SJCRH30 (cell line): Measurements from ENCODE around the gene EVX1. TPM values are rescaled to one million over a fixed set of nuclear protein-coding genes. Genes with fewer than 3 reads are reported as not detected.

ENCODE experiments used
- DNase-seq, 2 experiments: peaks; one replicate each; pipeline ENCODE4 v3.0.0-alpha.2; 2015 to 2020
- H3K27ac ChIP-seq: fragments of 250-450 bp; sonication (Bioruptor Pico); 2 replicates; pipeline ENCODE4 v1.5.1; 2020; ENCODE audit warnings: mild to moderate bottlenecking, moderate library complexity
- H3K27me3 ChIP-seq: fragments of 250-450 bp; sonication (Bioruptor Pico); 2 replicates; pipeline ENCODE4 v1.5.1; 2020; ENCODE audit warnings: mild to moderate bottlenecking, moderate library complexity
- H3K36me3 ChIP-seq: fragments of 250-450 bp; sonication (Bioruptor Pico); 2 replicates; pipeline ENCODE4 v1.5.1; 2020; ENCODE audit warnings: mild to moderate bottlenecking, moderate library complexity
- H3K4me1 ChIP-seq: fragments of 250-450 bp; sonication (Bioruptor Pico); 2 replicates; pipeline ENCODE4 v1.5.1; 2020; ENCODE audit warnings: mild to moderate bottlenecking, moderate library complexity
- H3K4me3 ChIP-seq: fragments of 250-450 bp; sonication (Bioruptor Pico); 2 replicates; pipeline ENCODE4 v1.5.1; 2020; ENCODE audit warnings: mild to moderate bottlenecking, moderate library complexity
- H3K9me3 ChIP-seq: fragments of 250-450 bp; sonication (Bioruptor Pico); replicated peaks from 2 replicates; pipeline ENCODE4 v1.5.1; 2020; ENCODE audit warnings: mild to moderate bottlenecking, moderate library complexity
- total RNA-seq: library from RNA; depleted of rRNA; stranded (reverse); fragments of >200 nt; shearing (Covaris generic); gene quantifications from 2 replicates; pipeline ENCODE4 v1.2.3, GENCODE V29; 2014

EVX1 gene
- total RNA-seq, 1 experiment from 2014 or later, result not detected

DNA sequence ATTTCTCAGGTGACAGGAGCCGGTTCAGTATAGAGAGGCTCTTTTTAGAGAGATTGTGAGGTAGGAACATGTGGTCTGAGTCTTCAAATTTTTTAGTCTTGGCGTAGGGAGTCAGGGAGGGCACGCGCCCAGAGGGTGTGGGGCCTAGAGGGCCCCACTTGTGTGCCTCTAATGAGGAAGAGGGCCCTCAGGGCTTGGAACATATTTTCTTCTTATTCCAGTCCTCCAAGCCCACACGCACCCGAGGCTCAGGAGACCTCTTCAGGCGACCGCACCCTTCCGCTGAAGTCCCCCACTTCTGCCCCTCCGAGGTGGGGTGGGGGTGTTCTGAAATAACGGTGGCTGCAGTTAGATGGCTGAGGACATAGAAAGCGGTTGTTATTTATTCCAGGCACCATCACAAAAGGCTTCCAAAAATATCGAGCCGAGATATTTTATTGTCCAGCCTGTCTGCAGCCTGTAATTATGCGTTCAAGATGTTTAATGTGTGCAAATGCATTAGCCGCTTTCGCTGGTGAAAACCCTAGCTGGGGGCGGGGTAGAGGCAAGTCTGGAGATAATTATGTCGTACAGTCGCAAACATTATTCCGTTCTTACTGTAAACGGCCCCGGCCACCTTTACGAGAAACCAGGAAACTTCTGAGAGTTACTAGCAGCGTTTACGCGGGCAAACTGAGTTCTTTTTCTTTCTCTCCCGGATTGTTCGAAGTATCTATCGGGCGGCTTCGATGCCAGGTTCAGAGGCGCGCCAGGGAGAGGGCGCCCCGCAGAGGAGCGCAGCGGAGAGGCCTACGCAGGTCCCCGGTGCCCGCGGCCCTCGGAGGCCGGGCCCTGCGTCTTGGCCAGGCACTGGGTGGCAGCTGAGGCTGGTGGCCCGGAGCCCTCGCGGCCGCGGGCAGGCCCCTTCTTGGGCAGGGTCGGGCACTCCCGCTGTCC lies 29.8 kb upstream of the EVX1 start:
- no peak for DNase-seq
- H3K4me1 ChIP-seq, result no peaks in the 10 kb centered on the region
- no peak overlapping the region for H3K4me3 ChIP-seq
- H3K36me3 ChIP-seq, result no peaks in the 10 kb centered on the region
- no peaks in the 10 kb centered on the region for H3K9me3 ChIP-seq
- H3K27me3 ChIP-seq, result no peaks in the 10 kb centered on the region; the same call in none of the 2 replicates
- no peak overlapping the region for H3K27ac ChIP-seq

DNA sequence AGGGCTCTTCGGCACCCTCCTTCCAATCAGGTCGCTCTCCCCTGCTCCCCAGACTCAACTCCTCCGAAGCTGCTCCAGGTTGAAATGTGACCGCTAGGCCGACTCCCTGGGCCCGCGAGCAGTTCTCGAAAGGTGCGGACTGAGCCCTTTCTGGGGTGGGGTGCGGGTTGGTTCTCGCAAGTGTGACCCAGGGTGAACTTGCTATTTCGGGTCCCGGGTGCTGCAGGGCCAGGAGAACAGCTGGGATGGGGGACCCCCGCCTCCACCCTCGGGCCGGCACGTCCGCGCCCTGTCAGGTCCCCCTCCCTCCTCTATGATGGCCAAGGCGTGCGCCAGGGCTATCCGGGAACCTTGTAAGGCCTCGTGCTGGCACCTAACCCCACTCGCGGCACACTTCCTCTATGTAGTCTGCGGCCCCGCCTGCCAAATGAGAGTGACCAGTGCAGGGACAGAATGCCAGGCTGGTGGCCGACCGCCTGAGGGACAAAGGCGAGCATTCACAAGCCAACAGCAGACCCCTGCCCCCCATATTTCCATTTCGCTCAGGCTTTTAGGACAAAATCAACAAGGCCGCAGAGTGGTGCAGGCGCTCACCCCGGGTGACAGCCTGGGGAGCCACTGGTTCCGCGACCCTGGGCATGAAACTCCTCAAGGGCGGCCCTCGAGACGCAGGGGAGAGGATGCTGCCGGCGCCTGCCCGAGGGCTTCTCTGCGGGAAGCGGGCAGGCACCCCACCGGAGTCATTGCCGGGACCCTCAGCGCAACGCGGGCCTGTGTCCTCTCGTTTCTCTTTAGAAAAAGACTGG lies 29.0 kb upstream of the EVX1 start:
- no peaks in the 10 kb centered on the region; the same call in none of the 2 replicates for H3K27me3 ChIP-seq
- no peaks in the 10 kb centered on the region for H3K4me1 ChIP-seq
- H3K4me3 ChIP-seq, result no peak overlapping the region
- no peak overlapping the region for H3K27ac ChIP-seq
- no peaks in the 10 kb centered on the region for H3K36me3 ChIP-seq
- no peaks in the 10 kb centered on the region for H3K9me3 ChIP-seq
- DNase-seq, result no peak

DNA sequence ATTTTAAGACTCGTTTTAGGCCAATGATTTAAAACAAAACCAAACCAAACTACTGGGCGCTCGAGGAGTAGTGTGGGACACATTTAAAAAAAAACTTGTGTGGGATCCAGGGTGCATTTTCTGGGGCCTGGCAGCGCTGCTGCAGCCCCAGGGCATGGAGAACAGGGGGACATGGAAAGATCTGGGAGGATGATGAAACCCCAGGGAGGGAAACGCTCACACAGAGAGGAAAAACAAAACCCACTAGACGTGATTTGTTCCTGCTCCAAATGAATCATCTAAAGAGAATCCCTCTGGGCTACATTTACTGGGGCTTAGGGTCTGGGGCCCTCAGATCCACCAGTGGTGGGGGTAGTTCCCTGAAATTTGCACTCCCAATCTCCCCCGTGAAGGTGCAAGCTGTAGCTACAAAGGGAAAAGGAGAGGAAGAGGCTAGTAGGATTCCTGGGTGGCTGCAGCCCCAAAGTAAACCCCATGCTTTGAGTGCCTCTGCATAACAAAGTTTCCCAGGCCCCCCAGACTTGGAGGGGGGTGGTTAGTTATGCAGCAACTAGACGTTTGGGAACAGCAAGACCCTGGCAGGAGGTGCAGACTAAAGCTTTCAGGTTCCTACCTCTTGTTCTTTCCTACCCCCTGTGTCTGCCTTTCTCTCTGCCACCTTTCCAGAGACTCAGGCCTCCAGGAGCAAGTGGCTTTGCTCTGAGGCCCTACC lies 28.2 kb upstream of the EVX1 start:
- Histone ChIP-seq H3K4me3 (no peak overlapping the region), H3K36me3 (no peaks in the 10 kb centered on the region), H3K9me3 (no peaks in the 10 kb centered on the region), H3K27me3 (no peaks in the 10 kb centered on the region; the same call in none of the 2 replicates), H3K4me1 (no peaks in the 10 kb centered on the region), H3K27ac (no peak overlapping the region)
- DNase-seq, result no peak

DNA sequence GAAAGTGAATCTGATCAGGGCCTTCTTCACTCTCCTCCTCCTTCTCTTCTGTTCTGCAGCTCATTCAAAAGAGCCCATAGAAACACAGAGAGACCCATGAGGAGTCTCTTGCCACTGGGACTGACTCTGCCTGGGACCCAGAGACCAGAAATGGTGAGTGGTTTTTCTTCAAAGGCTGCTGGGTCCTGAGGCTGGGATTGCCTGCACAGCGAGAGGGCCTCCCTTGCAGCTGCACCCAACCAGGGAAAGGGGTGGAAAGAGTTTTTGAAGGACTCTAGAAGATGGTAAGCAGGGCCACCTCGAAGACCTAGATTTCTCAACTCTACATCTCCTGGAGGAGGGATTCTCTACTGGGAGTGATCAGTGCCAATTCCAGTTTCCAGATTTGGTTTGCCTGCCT lies 27.2 kb upstream of the EVX1 start:
- H3K27me3 ChIP-seq, result no peaks in the 10 kb centered on the region; the same call in none of the 2 replicates
- H3K9me3 ChIP-seq, result no peaks in the 10 kb centered on the region
- H3K4me1 ChIP-seq, result no peaks in the 10 kb centered on the region
- no peak overlapping the region for H3K27ac ChIP-seq
- H3K4me3 ChIP-seq, result no peak overlapping the region
- no peak for DNase-seq
- H3K36me3 ChIP-seq, result no peaks in the 10 kb centered on the region

DNA sequence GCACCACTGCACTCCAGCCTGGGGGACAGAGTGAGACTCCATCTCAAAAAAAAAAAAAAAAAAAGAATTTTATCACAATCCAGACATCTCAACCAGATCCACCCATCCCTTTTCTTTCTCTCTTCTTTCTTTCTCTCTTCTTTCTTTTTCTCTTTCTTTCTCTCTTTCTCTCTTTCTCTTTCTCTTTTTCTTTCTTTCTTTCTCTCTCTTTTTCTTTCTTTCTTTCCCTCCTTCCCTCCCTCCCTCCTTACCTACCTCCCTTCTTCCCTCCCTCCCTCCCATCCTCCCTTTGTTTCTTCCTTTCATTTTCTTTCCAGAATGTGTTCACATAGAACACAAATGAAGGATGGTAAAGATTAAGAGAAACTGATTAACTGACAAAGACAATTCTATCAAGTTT lies 24.7 kb upstream of the EVX1 start:
- H3K4me3 ChIP-seq, result no peak overlapping the region
- DNase-seq, result no peak
- H3K36me3 ChIP-seq, result no peaks in the 10 kb centered on the region
- no peaks in the 10 kb centered on the region for H3K9me3 ChIP-seq
- no peak overlapping the region for H3K27ac ChIP-seq
- no peaks in the 10 kb centered on the region; the same call in none of the 2 replicates for H3K27me3 ChIP-seq
- no peaks in the 10 kb centered on the region for H3K4me1 ChIP-seq

DNA sequence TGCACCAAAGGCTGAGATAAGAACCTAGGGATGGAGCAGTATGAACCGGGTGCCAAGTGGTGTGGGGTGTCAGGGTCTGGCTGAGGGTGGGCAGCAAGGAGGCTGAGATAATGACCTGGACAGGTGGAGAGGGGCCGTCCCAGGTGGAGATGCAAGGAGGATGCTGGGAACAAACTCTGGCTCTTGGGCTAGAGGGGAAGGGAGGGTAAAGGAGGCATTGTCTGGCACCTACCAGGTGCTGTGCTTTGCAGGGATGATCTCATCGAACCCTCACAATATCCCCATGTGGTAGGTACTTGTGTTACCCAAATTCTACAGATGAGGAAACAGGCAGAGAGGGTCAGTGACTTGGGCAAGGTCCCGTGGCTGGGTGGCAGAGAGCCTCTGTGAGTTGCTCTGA lies 22.8 kb upstream of the EVX1 start:
- peaks cover 2% of the 10 kb centered on the region for H3K27me3 ChIP-seq
- H3K9me3 ChIP-seq, result no peaks in the 10 kb centered on the region
- H3K4me3 ChIP-seq, result no peak overlapping the region
- DNase-seq, result no peak
- no peaks in the 10 kb centered on the region for H3K36me3 ChIP-seq
- no peak overlapping the region for H3K27ac ChIP-seq
- no peaks in the 10 kb centered on the region for H3K4me1 ChIP-seq

DNA sequence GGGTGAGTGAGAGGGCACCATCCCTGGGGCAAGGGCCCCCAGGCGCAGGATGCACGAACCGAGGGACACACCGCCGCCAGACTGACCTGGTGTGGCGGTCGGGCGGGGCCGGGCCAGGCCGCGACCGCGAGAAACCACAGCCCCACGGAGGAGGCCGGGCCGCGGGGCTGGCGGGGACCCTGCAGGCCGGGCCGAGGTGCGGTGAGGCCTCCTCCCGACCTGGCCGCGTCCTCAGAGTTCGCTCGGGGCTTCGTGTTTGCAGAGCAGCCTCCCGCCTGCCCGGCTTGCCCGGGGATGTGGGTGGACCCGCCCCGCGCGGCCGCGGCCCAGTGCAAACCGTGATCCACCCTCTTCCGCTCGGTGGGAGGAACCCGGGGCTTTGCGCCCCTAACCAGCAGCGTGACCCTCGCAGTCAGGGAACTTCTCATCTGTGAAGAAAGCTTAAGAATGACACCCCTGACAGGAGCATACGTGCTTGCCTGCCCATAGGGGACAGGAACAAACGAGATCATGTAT lies 22.1 kb upstream of the EVX1 start:
- Histone ChIP-seq H3K9me3 (no peaks in the 10 kb centered on the region), H3K27ac (no peak overlapping the region), H3K27me3 (peaks cover 5% of the 10 kb centered on the region; the same call in 1 of the 2 replicates)

DNA sequence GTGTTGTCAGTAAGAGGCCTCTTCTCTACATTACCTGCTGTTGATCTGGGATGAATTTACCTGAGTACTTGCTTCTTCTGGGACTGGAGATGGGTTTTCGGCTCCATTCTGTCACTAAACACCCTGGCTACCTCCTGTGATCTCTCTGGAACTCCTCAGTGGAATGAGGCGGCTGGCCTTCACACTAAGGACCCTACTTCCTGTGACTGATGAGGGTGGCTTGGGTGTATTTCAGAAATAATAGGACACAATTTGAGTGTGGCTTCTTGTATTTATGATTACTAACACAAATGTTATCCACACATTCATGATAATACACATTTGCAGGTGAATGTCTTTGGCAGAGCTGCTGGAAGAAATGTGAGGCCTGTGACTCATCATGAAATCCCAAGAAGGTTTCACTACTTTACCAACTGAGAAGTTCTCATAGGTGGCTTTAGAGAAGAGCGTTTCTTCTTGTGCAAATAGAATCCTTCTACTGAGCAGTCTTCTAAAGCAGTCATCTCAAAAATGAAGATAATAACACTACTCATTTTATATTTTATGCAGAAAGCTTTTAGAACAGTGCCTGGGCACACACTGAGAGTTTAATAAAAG lies 21.3 kb upstream of the EVX1 start:
- H3K36me3 ChIP-seq, result no peaks in the 10 kb centered on the region
- H3K4me1 ChIP-seq, result no peaks in the 10 kb centered on the region
- no peak overlapping the region for H3K4me3 ChIP-seq
- H3K27me3 ChIP-seq, result peaks cover 5% of the 10 kb centered on the region; the same call in 1 of the 2 replicates
- no peak for DNase-seq
- no peak overlapping the region for H3K27ac ChIP-seq
- no peaks in the 10 kb centered on the region for H3K9me3 ChIP-seq

More for the DNA sequence above, 22.1 kb upstream of the EVX1 start:
- H3K4me1 ChIP-seq, result no peaks in the 10 kb centered on the region
- no peak for DNase-seq
- no peak overlapping the region for H3K4me3 ChIP-seq
- no peaks in the 10 kb centered on the region for H3K36me3 ChIP-seq

DNA sequence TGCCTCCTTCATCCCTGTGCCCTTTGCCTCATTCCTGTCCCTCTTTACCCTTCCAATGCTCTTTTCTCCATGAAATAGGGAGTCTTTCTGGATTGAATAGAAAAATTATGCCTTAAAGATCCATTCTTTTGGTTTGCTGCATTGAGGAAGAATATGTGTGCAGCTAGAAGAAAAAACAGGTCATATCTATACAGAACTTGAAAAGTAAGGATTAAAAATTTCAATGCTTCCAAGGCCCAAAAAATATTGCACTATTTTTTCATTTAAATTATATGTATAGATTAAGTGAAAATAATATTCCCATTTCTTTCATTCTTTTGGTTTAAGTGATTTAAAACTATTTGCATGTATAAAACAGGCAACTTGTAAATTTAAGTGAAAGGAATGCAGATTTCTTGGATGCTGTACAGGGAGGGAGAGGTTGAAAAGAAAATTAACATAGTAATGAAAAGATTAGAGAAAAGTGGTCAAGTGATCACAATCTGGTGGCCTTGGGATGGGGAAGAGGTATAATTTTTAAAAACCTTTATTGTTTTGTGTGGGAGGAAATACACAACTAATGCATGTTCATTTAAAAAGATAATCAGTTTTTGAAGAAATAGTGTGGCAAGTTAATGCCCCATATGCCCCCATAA lies 18.5 kb upstream of the EVX1 start:
- Histone ChIP-seq H3K4me1 (no peaks in the 10 kb centered on the region), H3K4me3 (no peak overlapping the region), H3K9me3 (no peaks in the 10 kb centered on the region), H3K36me3 (no peaks in the 10 kb centered on the region), H3K27me3 (0 out of 2 replicates have a peak, but pooled peaks cover 5% of the 10 kb centered on the region), H3K27ac (no peak overlapping the region)
- no peak for DNase-seq

DNA sequence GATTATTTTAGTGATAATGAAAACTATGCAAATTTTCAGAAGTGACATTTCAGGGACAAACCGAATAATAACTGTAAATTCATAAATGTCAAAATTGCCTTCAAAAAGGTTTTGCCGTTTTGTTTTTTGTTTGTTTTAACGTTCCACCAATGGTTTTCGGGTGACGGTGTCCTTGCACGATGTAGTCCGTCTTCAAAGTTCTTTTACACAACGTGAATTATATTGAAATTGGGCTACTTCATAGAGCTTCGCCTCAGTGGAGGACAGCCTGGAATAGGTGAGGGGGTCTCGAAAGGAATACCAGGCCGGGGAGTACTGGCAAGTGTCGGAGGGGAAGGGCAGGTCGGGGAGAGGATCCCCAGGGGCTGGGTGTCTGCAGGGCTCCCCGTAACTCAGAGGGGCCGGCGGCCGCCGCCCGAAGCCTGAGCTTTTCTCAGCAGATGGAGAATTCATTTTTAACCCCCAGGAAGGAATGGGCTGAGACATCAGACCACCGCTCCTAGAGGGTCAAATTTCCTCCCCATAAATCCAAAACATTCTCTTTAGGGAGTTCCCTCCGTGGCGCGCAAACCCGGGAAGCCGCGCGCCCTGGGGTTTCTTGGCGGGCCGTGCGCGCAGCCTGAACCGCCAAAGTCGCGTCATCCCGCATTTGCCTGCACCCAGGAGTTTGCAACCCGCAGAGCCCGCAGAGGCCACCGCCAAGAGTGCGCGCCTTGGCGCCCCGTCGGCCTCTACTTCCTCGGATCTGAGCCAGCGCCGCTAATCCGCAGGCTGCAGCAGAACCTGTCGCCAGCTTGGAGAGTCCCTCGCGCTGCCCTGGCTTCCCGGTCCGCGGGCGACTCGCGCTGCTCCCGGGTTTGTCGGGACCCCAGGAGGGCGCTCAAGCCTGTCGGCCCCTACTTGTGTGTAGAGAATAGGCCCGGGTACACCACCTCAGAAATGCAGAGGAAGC lies 17.3 kb upstream of the EVX1 start:
- H3K36me3 ChIP-seq, result no peaks in the 10 kb centered on the region
- H3K4me1 ChIP-seq, result no peaks in the 10 kb centered on the region
- 0 out of 2 replicates have a peak, but pooled peaks cover 5% of the 10 kb centered on the region for H3K27me3 ChIP-seq
- H3K4me3 ChIP-seq, result no peak overlapping the region
- no peaks in the 10 kb centered on the region for H3K9me3 ChIP-seq
- H3K27ac ChIP-seq, result no peak overlapping the region
- no peak for DNase-seq

DNA sequence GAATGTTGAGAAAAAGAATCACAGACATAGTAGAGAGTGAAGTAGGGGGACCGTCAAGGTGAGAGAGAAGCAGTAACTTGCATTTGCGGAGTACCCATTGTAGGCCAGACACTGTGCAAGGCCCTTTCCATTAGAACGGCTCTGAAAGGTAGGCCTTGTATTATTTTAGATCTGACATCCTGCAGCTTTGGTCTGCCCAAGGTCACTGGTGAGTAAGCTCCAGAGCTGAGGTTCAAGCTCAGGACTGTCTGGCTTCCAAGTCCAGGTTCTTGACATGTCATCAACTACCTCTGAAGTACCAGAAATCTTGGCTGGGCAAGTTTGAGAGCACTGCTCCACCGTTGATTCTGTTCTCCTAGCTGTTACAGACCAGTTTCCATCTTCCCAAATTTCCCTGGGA lies 13.2 kb upstream of the EVX1 start:
- H3K36me3 ChIP-seq, result no peaks in the 10 kb centered on the region
- no peaks in the 10 kb centered on the region for H3K9me3 ChIP-seq
- 0 out of 2 replicates have a peak, but pooled peaks cover 5% of the 10 kb centered on the region for H3K27me3 ChIP-seq
- no peaks in the 10 kb centered on the region for H3K4me1 ChIP-seq
- no peak for DNase-seq
- H3K4me3 ChIP-seq, result no peak overlapping the region
- no peak overlapping the region for H3K27ac ChIP-seq

DNA sequence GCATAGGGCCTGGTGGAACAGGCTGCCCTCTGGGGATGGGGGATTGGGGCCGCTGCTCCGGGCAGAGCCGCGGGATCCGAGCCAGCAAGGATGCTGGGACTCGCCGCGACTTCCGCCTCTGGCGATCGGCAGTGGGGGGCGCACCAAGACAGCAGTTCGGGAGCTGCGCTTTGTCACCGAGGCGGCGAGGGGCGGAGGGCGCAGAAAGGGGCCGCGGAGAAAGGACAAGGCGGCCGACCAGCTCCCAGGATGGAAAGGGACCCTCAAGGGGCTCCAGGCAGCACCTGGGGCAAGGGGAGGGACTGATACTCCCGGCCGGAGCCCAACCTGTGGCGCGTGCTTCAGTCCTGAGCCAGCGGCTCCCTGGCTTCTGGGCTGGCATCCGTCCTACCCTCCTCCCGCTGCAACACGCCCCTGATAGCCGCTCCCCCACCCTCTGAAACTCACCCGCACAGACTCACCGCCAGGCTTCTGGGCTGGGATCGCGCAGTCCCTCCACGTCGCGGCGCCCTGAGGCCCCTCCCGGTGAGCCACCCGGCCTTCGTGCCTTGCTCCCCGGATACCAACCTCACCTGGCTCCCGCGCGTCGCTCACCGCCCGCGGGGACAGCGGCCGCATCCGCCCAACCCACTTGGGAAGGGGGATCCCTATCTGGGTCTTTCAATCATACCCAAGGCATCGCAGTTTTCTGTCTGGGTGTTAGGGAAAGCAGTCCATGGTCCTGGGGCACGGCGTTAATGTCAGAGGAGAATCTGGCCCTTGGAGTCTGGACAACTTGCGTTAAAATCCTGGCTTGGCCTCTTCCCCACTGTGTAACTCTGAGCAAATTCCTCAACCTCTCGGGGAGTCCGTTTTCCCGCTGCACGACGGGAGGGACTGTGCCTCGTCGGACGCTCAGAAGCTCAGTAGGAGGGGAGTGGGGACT lies 7.0 kb upstream of the EVX1 start:
- peak in 1 of 2 experiments; percentile 32 for DNase-seq
- no peaks in the 10 kb centered on the region for H3K4me1 ChIP-seq
- no peaks in the 10 kb centered on the region for H3K9me3 ChIP-seq
- H3K27ac ChIP-seq, result no peak overlapping the region
- H3K27me3 ChIP-seq, result peaks cover 4% of the 10 kb centered on the region; the same call in 1 of the 2 replicates
- H3K36me3 ChIP-seq, result no peaks in the 10 kb centered on the region
- peak overlapping the region; percentile 43 for H3K4me3 ChIP-seq
